HEK293 (cell line): ENCODE results near the gene ANKZF1.

ENCODE experiments used
- CTCF ChIA-PET: fragments of 350-600 bp; formaldehyde crosslinking; extraction: SDS; loops from one replicate; lab custom pipeline; 2021; ENCODE audit warnings: antibody characterized with exemption; lab: Yijun Ruan, JAX
- POLR2A ChIA-PET: fragments of 300-600 bp; formaldehyde crosslinking; extraction: SDS; loops from one replicate; lab custom pipeline; 2020; ENCODE audit warnings: antibody characterized with exemption, inconsistent platforms; lab: Yijun Ruan, JAX
- H3K27ac ChIP-seq: fragments of 200-500 bp; sonication (Bioruptor generic); 2 replicates; pipeline ENCODE4 v1.5.1; 2014; ENCODE audit warnings: low read depth, low read length, control low read depth, inconsistent platforms; ENCODE audit errors: extremely low read depth
- H3K36me3 ChIP-seq, 2 experiments: fragments of 200-500 bp in 1 of 2; sonication (Bioruptor generic) in 1 of 2; 1 replicate in 1 of 2; 2 replicates in 1 of 2; pipeline ENCODE4 v1.5.1; 2014 to 2017; ENCODE audit warnings: inconsistent platforms in 2 of 2, low read length in 2 of 2; ENCODE audit not compliant: control insufficient read depth in 2 of 2, insufficient read depth in 1 of 2
- H3K4me1 ChIP-seq: fragments of 200-500 bp; sonication (Bioruptor generic); 2 replicates; pipeline ENCODE4 v1.5.1; 2014; ENCODE audit warnings: mild to moderate bottlenecking, low read length, inconsistent platforms; ENCODE audit not compliant: control insufficient read depth, insufficient read depth
- H3K4me3 ChIP-seq: 2 replicates; pipeline ENCODE4 v1.5.1; 2011; ENCODE audit warnings: low read depth, mild to moderate bottlenecking, control low read depth, low read length, moderate library complexity
- H3K9me3 ChIP-seq: fragments of 200-500 bp; sonication (Bioruptor generic); 2 replicates; pipeline ENCODE4 v1.5.1; 2014; ENCODE audit warnings: low read depth, low read length, inconsistent platforms; ENCODE audit not compliant: control insufficient read depth, insufficient read depth
- BCL6B ChIP-seq: fragments of 450-650 bp; formaldehyde crosslinking; IDR thresholded peaks from 2 replicates; pipeline ENCODE4 v1.5.1; 2017; ENCODE audit warnings: missing biosample characterization, missing genetic modification characterization
- MYNN ChIP-seq: fragments of 450-650 bp; formaldehyde crosslinking; IDR thresholded peaks from 2 replicates; pipeline ENCODE4 v1.5.1; 2016; ENCODE audit warnings: missing biosample characterization, missing genetic modification characterization, borderline replicate concordance
- PBX3 ChIP-seq: sonication (generic); formaldehyde crosslinking; IDR thresholded peaks from 2 replicates; pipeline ENCODE4 v1.8.1; 2022; ENCODE audit warnings: mild to moderate bottlenecking, moderate library complexity, missing genetic modification reagents
- YY1 ChIP-seq: fragments of 450-650 bp; formaldehyde crosslinking; IDR thresholded peaks from 2 replicates; pipeline ENCODE4 v1.5.1; 2018; ENCODE audit warnings: missing biosample characterization, missing genetic modification characterization
- ZBTB8A ChIP-seq: fragments of 450-650 bp; formaldehyde crosslinking; IDR thresholded peaks from 2 replicates; pipeline ENCODE4 v1.5.1; 2016; ENCODE audit warnings: missing biosample characterization, missing genetic modification characterization
- ZFP3 ChIP-seq: fragments of 450-650 bp; formaldehyde crosslinking; IDR thresholded peaks from 2 replicates; pipeline ENCODE4 v1.5.1; 2016; ENCODE audit warnings: low read depth, missing biosample characterization, missing genetic modification characterization
- ZFP69B ChIP-seq: fragments of 450-650 bp; formaldehyde crosslinking; IDR thresholded peaks from 2 replicates; pipeline ENCODE4 v1.5.1; 2016; ENCODE audit warnings: missing biosample characterization, missing genetic modification characterization
- ZNF157 ChIP-seq: fragments of 450-650 bp; formaldehyde crosslinking; IDR thresholded peaks from 2 replicates; pipeline ENCODE4 v1.5.1; 2016; ENCODE audit warnings: missing biosample characterization, missing genetic modification characterization
- ZNF2 ChIP-seq: fragments of 450-650 bp; formaldehyde crosslinking; IDR thresholded peaks from 2 replicates; pipeline ENCODE4 v1.5.1; 2016; ENCODE audit warnings: missing biosample characterization, missing genetic modification characterization
- ZNF214 ChIP-seq: fragments of 450-650 bp; formaldehyde crosslinking; IDR thresholded peaks from 2 replicates; pipeline ENCODE4 v1.5.1; 2017; ENCODE audit warnings: missing biosample characterization, mild to moderate bottlenecking, missing genetic modification characterization, borderline replicate concordance
- ZNF423 ChIP-seq: fragments of 450-650 bp; formaldehyde crosslinking; IDR thresholded peaks from 2 replicates; pipeline ENCODE4 v1.5.1; 2016; ENCODE audit warnings: missing biosample characterization, missing genetic modification characterization
- ZNF544 ChIP-seq: fragments of 450-650 bp; formaldehyde crosslinking; IDR thresholded peaks from 2 replicates; pipeline ENCODE4 v1.5.0; 2017; ENCODE audit warnings: missing biosample characterization, missing genetic modification characterization
- ZNF558 ChIP-seq: fragments of 450-650 bp; formaldehyde crosslinking; IDR thresholded peaks from 2 replicates; pipeline ENCODE4 v1.5.1; 2016; ENCODE audit warnings: missing biosample characterization, missing genetic modification characterization
- ZNF621 ChIP-seq: fragments of 450-650 bp; formaldehyde crosslinking; IDR thresholded peaks from 2 replicates; pipeline ENCODE4 v1.5.1; 2017; ENCODE audit warnings: missing biosample characterization, missing genetic modification characterization
- ZNF623 ChIP-seq: fragments of 450-650 bp; formaldehyde crosslinking; IDR thresholded peaks from 2 replicates; pipeline ENCODE4 v1.5.1; 2016; ENCODE audit warnings: missing biosample characterization, missing genetic modification characterization
- ZNF629 ChIP-seq: fragments of 450-650 bp; formaldehyde crosslinking; IDR thresholded peaks from 2 replicates; pipeline ENCODE4 v1.5.1; 2017; ENCODE audit warnings: missing biosample characterization, missing genetic modification characterization
- ZNF792 ChIP-seq: fragments of 450-650 bp; formaldehyde crosslinking; IDR thresholded peaks from 2 replicates; pipeline ENCODE4 v1.5.1; 2016; ENCODE audit warnings: missing biosample characterization, missing genetic modification characterization
- ZSCAN18 ChIP-seq: fragments of 450-650 bp; formaldehyde crosslinking; IDR thresholded peaks from 2 replicates; pipeline ENCODE4 v1.5.1; 2016; ENCODE audit warnings: missing biosample characterization, missing genetic modification characterization
- TF ChIP-seq, protein P1 (sequence below): fragments of 450-650 bp; formaldehyde crosslinking; IDR thresholded peaks from 2 replicates; pipeline ENCODE4 v1.5.1; 2016; ENCODE audit warnings: missing biosample characterization, missing genetic modification characterization, borderline replicate concordance
- TF ChIP-seq, protein P2 (sequence below): fragments of 450-650 bp; formaldehyde crosslinking; IDR thresholded peaks from 2 replicates; pipeline ENCODE4 v1.5.1; 2016; ENCODE audit warnings: missing biosample characterization, missing genetic modification characterization
- TF ChIP-seq, protein P3 (sequence below): fragments of 450-650 bp; formaldehyde crosslinking; IDR thresholded peaks from 2 replicates; pipeline ENCODE4 v1.5.1; 2016; ENCODE audit warnings: missing biosample characterization, missing genetic modification characterization

The ANKZF1 gene

GRCh38 chr2:219210886-219211362 lies 18.7 kb upstream of the ANKZF1 start:
- POLR2A ChIA-PET = interaction anchor here (0.7 to 1.0 kb wide), 2 partner anchors 34 to 49 kb away, joined by 4 to 5 read pairs; partner anchors contain the start of gene CNPPD1
- no peak overlapping the region for H3K27ac ChIP-seq
- H3K4me3 ChIP-seq = no peak overlapping the region
- TF ChIP-seq ZNF157 (tag by site-specific recombination) = no peak
- H3K9me3 ChIP-seq = no peaks in the 10 kb centered on the region
- CTCF ChIA-PET = interaction anchor here (0.6 to 1.8 kb wide), 10 partner anchors 12 to 349 kb away, joined by 3 to 12 read pairs (median 4); partner anchors contain the start of gene SLC23A3
- peaks cover 8% of the 10 kb centered on the region for H3K4me1 ChIP-seq
- peaks cover 15 to 82% of the 10 kb centered on the region in 2 experiments; a peak in 2 of 3 replicates for H3K36me3 ChIP-seq

GRCh38 chr2:219213026-219213415 lies 16.6 kb upstream of the ANKZF1 start:
- POLR2A ChIA-PET = interaction anchor here (1.4 kb wide), 1 partner anchor 37 kb away, joined by 4 read pairs; no protein-coding TSS in a partner anchor
- TF ChIP-seq ZNF621 (tag by site-specific recombination) = no peak
- no peak for TF ChIP-seq ZNF423 (tag by site-specific recombination)
- TF ChIP-seq PBX3 (CRISPR knock-in tag) = no peak
- TF ChIP-seq ZNF214 (tag by site-specific recombination) = no peak
- TF ChIP-seq ZNF544 (tag by site-specific recombination) = no peak
- TF ChIP-seq ZFP69B = no peak
- TF ChIP-seq, protein P1, sequence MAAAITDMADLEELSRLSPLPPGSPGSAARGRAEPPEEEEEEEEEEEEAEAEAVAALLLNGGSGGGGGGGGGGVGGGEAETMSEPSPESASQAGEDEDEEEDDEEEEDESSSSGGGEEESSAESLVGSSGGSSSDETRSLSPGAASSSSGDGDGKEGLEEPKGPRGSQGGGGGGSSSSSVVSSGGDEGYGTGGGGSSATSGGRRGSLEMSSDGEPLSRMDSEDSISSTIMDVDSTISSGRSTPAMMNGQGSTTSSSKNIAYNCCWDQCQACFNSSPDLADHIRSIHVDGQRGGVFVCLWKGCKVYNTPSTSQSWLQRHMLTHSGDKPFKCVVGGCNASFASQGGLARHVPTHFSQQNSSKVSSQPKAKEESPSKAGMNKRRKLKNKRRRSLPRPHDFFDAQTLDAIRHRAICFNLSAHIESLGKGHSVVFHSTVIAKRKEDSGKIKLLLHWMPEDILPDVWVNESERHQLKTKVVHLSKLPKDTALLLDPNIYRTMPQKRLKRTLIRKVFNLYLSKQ = no peak
- no peak for TF ChIP-seq ZNF623 (tag by site-specific recombination)
- no peak for TF ChIP-seq ZBTB8A (tag by site-specific recombination)
- H3K4me1 ChIP-seq = peaks cover 2% of the 10 kb centered on the region; the same call in 1 of the 2 replicates
- no peak overlapping the region for H3K4me3 ChIP-seq
- H3K9me3 ChIP-seq = no peaks in the 10 kb centered on the region
- no peak overlapping the region for H3K27ac ChIP-seq
- H3K36me3 ChIP-seq = peaks cover 15 to 84% of the 10 kb centered on the region in 2 experiments; a peak in 2 of 3 replicates
- CTCF ChIA-PET = interaction anchor here (0.8 to 1.4 kb wide), 3 partner anchors 68 to 86 kb away, joined by 3 to 4 read pairs (median 3); no protein-coding TSS in a partner anchor

DNA sequence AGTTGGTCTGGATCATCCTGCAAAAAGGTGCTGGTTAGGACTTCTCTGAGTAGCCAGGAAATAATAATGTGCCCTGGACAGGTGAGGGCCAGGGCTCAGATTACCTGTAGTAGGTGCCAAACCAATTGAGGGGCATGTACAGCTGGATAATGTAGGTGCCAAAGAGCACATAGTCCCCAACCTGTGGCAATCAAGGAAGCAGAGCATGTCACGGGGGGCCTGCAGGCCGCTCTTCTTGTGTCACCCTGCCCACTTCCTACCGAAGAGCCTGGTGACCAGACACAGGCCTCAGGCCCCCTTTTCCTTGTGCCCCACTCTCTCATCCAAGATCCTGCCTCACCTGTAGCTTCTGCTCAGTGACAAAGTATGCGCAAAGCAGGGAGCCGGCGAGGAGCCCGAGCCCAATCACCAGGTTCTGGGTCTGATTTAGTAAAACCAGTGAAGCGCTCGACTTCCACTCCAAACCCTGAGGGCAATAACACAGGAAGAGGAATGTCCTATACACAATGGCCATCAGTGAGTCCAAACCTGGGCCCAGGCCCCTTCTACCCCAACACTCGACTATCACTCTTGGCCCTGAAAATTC lies 16.0 kb upstream of the ANKZF1 start:
- Histone ChIP-seq H3K36me3 (peaks cover 15 to 79% of the 10 kb centered on the region in 2 experiments; a peak in 2 of 3 replicates), H3K4me3 (no peak overlapping the region), H3K9me3 (no peaks in the 10 kb centered on the region), H3K27ac (no peak overlapping the region), H3K4me1 (no peaks in the 10 kb centered on the region)
- ChIA-PET CTCF (interaction anchor here (0.8 to 1.4 kb wide), 4 partner anchors 33 to 82 kb away, joined by 3 to 4 read pairs (median 3); no protein-coding TSS in a partner anchor), POLR2A (interaction anchor here (1.4 kb wide), 1 partner anchor 36 kb away, joined by 4 read pairs; no protein-coding TSS in a partner anchor)
- no peak for TF ChIP-seq MYNN (tag by site-specific recombination)
- TF ChIP-seq ZNF558 (tag by site-specific recombination) = no peak
- no peak for TF ChIP-seq ZNF2 (tag by site-specific recombination)
- no peak for TF ChIP-seq ZNF629 (tag by site-specific recombination)
- no peak for TF ChIP-seq ZNF792 (tag by site-specific recombination)
- TF ChIP-seq BCL6B (tag by site-specific recombination) = no peak
- TF ChIP-seq, protein P2, sequence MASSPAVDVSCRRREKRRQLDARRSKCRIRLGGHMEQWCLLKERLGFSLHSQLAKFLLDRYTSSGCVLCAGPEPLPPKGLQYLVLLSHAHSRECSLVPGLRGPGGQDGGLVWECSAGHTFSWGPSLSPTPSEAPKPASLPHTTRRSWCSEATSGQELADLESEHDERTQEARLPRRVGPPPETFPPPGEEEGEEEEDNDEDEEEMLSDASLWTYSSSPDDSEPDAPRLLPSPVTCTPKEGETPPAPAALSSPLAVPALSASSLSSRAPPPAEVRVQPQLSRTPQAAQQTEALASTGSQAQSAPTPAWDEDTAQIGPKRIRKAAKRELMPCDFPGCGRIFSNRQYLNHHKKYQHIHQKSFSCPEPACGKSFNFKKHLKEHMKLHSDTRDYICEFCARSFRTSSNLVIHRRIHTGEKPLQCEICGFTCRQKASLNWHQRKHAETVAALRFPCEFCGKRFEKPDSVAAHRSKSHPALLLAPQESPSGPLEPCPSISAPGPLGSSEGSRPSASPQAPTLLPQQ = no peak
- TF ChIP-seq ZSCAN18 (tag by site-specific recombination) = no peak
- no peak for TF ChIP-seq ZFP3 (tag by site-specific recombination)
- TF ChIP-seq, protein P3, sequence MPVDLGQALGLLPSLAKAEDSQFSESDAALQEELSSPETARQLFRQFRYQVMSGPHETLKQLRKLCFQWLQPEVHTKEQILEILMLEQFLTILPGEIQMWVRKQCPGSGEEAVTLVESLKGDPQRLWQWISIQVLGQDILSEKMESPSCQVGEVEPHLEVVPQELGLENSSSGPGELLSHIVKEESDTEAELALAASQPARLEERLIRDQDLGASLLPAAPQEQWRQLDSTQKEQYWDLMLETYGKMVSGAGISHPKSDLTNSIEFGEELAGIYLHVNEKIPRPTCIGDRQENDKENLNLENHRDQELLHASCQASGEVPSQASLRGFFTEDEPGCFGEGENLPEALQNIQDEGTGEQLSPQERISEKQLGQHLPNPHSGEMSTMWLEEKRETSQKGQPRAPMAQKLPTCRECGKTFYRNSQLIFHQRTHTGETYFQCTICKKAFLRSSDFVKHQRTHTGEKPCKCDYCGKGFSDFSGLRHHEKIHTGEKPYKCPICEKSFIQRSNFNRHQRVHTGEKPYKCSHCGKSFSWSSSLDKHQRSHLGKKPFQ (tag by site-specific recombination) = no peak
- TF ChIP-seq YY1 (tag by site-specific recombination) = no peak
